NK-92 treated with Interleukin-12 subunit alpha and Interleukin-12 subunit beta, amount 100 ng/mL, for 24 hours (cell line): ENCODE data around the gene AMBRA1.

Source experiments
- DNase-seq: peaks from one replicate; lab custom pipeline; 2025; lab: John Stamatoyannopoulos, UW

The AMBRA1 gene

GRCh38 chr11:46475051-46475925 is 118.5 kb downstream of the AMBRA1 start:
- no peak for DNase-seq

GRCh38 chr11:46472662-46472994 is 121.2 kb downstream of the AMBRA1 start:
- DNase-seq = no peak

GRCh38 chr11:46471943-46472661 is 121.7 kb downstream of the AMBRA1 start:
- no peak for DNase-seq

GRCh38 chr11:46469926-46470325 is 123.9 kb downstream of the AMBRA1 start:
- no peak for DNase-seq

GRCh38 chr11:46465683-46466082 is 128.1 kb downstream of the AMBRA1 start:
- no peak for DNase-seq

- no peak for DNase-seq
Observed at GRCh38 chr11:46463701-46464421, 130.0 kb downstream of the AMBRA1 start.

GRCh38 chr11:46461461-46461927 is 132.3 kb downstream of the AMBRA1 start:
- DNase-seq = no peak

GRCh38 chr11:46458491-46458890 is 135.3 kb downstream of the AMBRA1 start:
- no peak for DNase-seq

GRCh38 chr11:46457659-46458424 is 136.0 kb downstream of the AMBRA1 start:
- DNase-seq = no peak

GRCh38 chr11:46457021-46457420 is 136.8 kb downstream of the AMBRA1 start:
- no peak for DNase-seq

- no peak for DNase-seq
Observed at GRCh38 chr11:46456269-46457001, 137.4 kb downstream of the AMBRA1 start.

GRCh38 chr11:46455834-46456233 is 138.0 kb downstream of the AMBRA1 start:
- DNase-seq = no peak

GRCh38 chr11:46452918-46453517 is 140.8 kb downstream of the AMBRA1 start:
- DNase-seq = no peak

GRCh38 chr11:46451759-46452158 is 142.1 kb downstream of the AMBRA1 start:
- DNase-seq = no peak

- DNase-seq = no peak
Observed at GRCh38 chr11:46450846-46451477, 142.9 kb downstream of the AMBRA1 start.

GRCh38 chr11:46447544-46447943 is 146.3 kb downstream of the AMBRA1 start:
- DNase-seq = no peak

- DNase-seq = no peak
Observed at GRCh38 chr11:46445920-46446771, 147.7 kb downstream of the AMBRA1 start.

- no peak for DNase-seq
Observed at GRCh38 chr11:46445192-46445919, 148.5 kb downstream of the AMBRA1 start.

- DNase-seq = no peak
Observed at GRCh38 chr11:46444305-46444704, 149.5 kb downstream of the AMBRA1 start.
